T-cell (primary cell): ENCODE data around the gene CAMK1D. TPM values are rescaled to one million over a fixed set of nuclear protein-coding genes. Genes with fewer than 3 reads are reported as not detected.

Experiments
- ATAC-seq, 4 experiments: fragments of 200-7000 bp in 3 of 4; fragments of 150-1000 bp in 1 of 4; cut with Tn5 transposase; replicated peaks in 1 of 4; 1 replicate in 3 of 4; 2 replicates in 1 of 4; pipeline ENCODE4 v1.10.0; 2021; ENCODE audit warnings: moderate library complexity in 3 of 4, mild to moderate bottlenecking in 2 of 4, moderate number of reproducible peaks in 1 of 4
- CTCF ChIA-PET, 2 donors: fragments of 300-600 bp; sonication (Branson Sonifier 250); formaldehyde crosslinking; loops; one replicate each; lab custom pipeline; 2022; ENCODE audit warnings: antibody characterized with exemption in 2 of 2; lab: Charles Lee
- POLR2A ChIA-PET, 2 donors: fragments of 300-600 bp; sonication (Branson Sonifier 250); formaldehyde crosslinking; loops; one replicate each; lab custom pipeline; 2022; ENCODE audit warnings: antibody characterized with exemption in 2 of 2; lab: Charles Lee
- DNase-seq, 35 experiments: peaks; one replicate each; pipeline versions ENCODE4 v3.0.0 to v3.0.0-alpha.2; 2013 to 2023
- H3K27ac ChIP-seq: one replicate; pipeline ENCODE4 v1.5.1; 2013; ENCODE audit warnings: low read length
- H3K27me3 ChIP-seq, 2 experiments: replicated peaks in 1 of 2; 1 replicate in 1 of 2; 2 replicates in 1 of 2; pipeline versions ENCODE4 v1.6.1 to v1.7.0; 2013; ENCODE audit warnings: low read length in 1 of 2, mixed read lengths in 1 of 2; ENCODE audit not compliant: control insufficient read depth in 2 of 2, insufficient read depth in 2 of 2; ENCODE audit errors: extremely low read depth in 1 of 2
- H3K36me3 ChIP-seq, 2 donors: 1 replicate in 1 of 2; 2 replicates in 1 of 2; pipeline versions ENCODE4 v1.6.1 to v1.7.0; 2013; ENCODE audit warnings: low read length in 1 of 2; ENCODE audit not compliant: control insufficient read depth in 2 of 2, insufficient read depth in 1 of 2; ENCODE audit errors: extremely low read depth in 1 of 2
- H3K4me1 ChIP-seq, 2 experiments: 1 replicate in 1 of 2; 2 replicates in 1 of 2; pipeline versions ENCODE4 v1.6.1 to v1.7.0; 2013; ENCODE audit warnings: low read length in 2 of 2, mixed read lengths in 1 of 2; ENCODE audit not compliant: insufficient read depth in 2 of 2, control insufficient read depth in 1 of 2; ENCODE audit errors: extremely low read depth in 1 of 2
- H3K4me3 ChIP-seq, 2 donors: 1 replicate in 1 of 2; 2 replicates in 1 of 2; pipeline versions ENCODE4 v1.5.1 to v1.7.0; 2013; ENCODE audit warnings: mild to moderate bottlenecking in 2 of 2, low read length in 1 of 2, moderate library complexity in 1 of 2; ENCODE audit not compliant: control insufficient read depth in 1 of 2; ENCODE audit errors: extremely low read depth in 1 of 2
- H3K9me3 ChIP-seq: 2 replicates; pipeline ENCODE4 v1.7.0; 2013
- H3K27ac Mint-ChIP-seq, 2 donors: one replicate each; pipeline ENCODE4 v1.8.0; 2020 to 2021; ENCODE audit warnings: mild to moderate bottlenecking in 2 of 2, mixed read lengths in 2 of 2
- H3K27me3 Mint-ChIP-seq, 2 donors: one replicate each; pipeline ENCODE4 v1.8.0; 2021 to 2022; ENCODE audit warnings: mixed read lengths in 2 of 2
- H3K36me3 Mint-ChIP-seq: one replicate; pipeline ENCODE4 v1.8.0; 2021; ENCODE audit warnings: mixed read lengths
- H3K4me1 Mint-ChIP-seq, 3 donors: one replicate each; pipeline ENCODE4 v1.8.0; 2020 to 2022; ENCODE audit warnings: mixed read lengths in 3 of 3, mild to moderate bottlenecking in 1 of 3
- H3K4me3 Mint-ChIP-seq, 3 donors: one replicate each; pipeline ENCODE4 v1.8.0; 2020 to 2022; ENCODE audit warnings: mild to moderate bottlenecking in 3 of 3, mixed read lengths in 3 of 3, moderate library complexity in 3 of 3
- H3K9me3 Mint-ChIP-seq, 3 donors: one replicate each; pipeline ENCODE4 v1.8.0; 2020 to 2022; ENCODE audit warnings: mixed read lengths in 3 of 3
- WGBS: methylation state at CpG from one replicate; pipeline ENCODE4 v1.1.5; 2013; ENCODE audit warnings: missing lambda C conversion rate; ENCODE audit not compliant: insufficient coverage; 5-methylcytosine and 5-hydroxymethylcytosine counted together
- total RNA-seq, 35 experiments: library from RNA in 6 of 35; stranded (reverse) in 6 of 35; fragments of 120-200 nt in 1 of 35; gene quantifications; one replicate each; pipeline versions ENCODE4 v1.2.1 to v1.2.4 and lab custom pipeline; 2013 to 2026

Gene CAMK1D
- total RNA-seq, 5 donors from 2014 or later (not counting 1 experiment from before 2014, with no cell fraction given), result 16.8 to 31.3 (median 23.6) TPM

DNA sequence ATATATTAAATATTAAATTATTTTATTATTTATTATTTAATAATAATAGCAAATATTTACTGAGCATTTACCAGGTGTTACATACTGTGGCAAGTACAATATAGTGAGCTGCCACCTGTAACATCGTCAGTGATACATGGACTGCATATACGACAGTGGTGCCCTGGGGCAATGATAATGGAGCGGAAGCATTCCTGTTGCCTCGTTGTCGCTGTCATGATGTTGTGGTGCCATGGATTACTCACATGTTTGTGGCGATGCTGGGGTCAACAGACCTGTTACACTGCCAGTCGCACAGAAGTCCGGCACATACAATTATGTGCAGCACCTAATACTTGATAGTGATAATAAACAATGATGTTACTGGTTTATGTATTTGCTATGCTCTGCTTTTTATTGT, 20.6 kb downstream of the CAMK1D start:
- no peaks in the 10 kb centered on the region for H3K27me3 Mint-ChIP-seq
- ChIA-PET CTCF (interaction anchor here (0.6 to 0.7 kb wide), 2 partner anchors 16 to 93 kb away, joined by 3 to 10 read pairs; no protein-coding TSS in a partner anchor), POLR2A (interaction anchor here in 1 of 2 donors (0.5 kb wide), 1 partner anchor 25 kb away, joined by 4 read pairs; no protein-coding TSS in a partner anchor)
- Histone ChIP-seq H3K27ac (no peak overlapping the region), H3K4me1 (peaks cover 12 to 21% of the 10 kb centered on the region in 2 experiments), H3K27me3 (no peaks in the 10 kb centered on the region), H3K4me3 (no peak overlapping the region), H3K9me3 (no peaks in the 10 kb centered on the region), H3K36me3 (no peaks in the 10 kb centered on the region)
- no peak overlapping the region for H3K27ac Mint-ChIP-seq
- 100% methylated on average over 6 of the region's 8 CpGs for WGBS
- peaks cover 15 to 26% (median 22%) of the 10 kb centered on the region in 3 donors for H3K4me1 Mint-ChIP-seq
- no peak overlapping the region for H3K4me3 Mint-ChIP-seq
- DNase-seq, result no peak
- ATAC-seq, result no peak
- H3K9me3 Mint-ChIP-seq, result no peaks in the 10 kb centered on the region
- H3K36me3 Mint-ChIP-seq, result peaks cover 4% of the 10 kb centered on the region

DNA sequence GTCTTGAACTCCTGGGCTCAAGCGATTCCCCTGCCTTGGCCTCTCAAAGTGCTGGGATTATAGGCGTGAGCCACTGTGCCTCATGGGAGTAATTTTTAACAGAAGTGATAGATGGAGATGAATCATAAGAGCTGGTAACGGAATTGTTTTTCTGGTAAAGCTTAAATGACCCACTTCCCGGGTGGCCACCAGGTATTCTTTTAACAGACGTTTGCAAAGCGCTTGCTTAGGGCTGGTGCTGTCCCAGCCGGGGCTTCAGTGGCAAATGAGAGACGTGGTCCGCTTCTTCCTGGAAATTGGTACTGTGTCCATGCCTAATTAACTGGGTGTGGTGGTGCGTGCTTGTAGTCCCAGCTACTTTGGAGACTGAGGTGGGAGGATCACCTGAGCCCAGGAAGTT, 23.5 kb downstream of the CAMK1D start:
- Mint-ChIP-seq H3K4me1 (peaks cover 6 to 12% (median 7%) of the 10 kb centered on the region in 3 donors), H3K4me3 (no peak overlapping the region), H3K27ac (no peak overlapping the region), H3K36me3 (peaks cover 16% of the 10 kb centered on the region), H3K9me3 (no peaks in the 10 kb centered on the region), H3K27me3 (no peaks in the 10 kb centered on the region)
- Histone ChIP-seq H3K27ac (no peak overlapping the region), H3K4me3 (no peak overlapping the region), H3K4me1 (no peaks in the 10 kb centered on the region), H3K36me3 (no peaks in the 10 kb centered on the region), H3K9me3 (no peaks in the 10 kb centered on the region), H3K27me3 (no peaks in the 10 kb centered on the region)
- ChIA-PET CTCF (no interaction called here), POLR2A (no interaction called here)
- DNase-seq, result no peak
- 83% methylated on average over 9 of the region's 10 CpGs for WGBS
- no peak for ATAC-seq

DNA sequence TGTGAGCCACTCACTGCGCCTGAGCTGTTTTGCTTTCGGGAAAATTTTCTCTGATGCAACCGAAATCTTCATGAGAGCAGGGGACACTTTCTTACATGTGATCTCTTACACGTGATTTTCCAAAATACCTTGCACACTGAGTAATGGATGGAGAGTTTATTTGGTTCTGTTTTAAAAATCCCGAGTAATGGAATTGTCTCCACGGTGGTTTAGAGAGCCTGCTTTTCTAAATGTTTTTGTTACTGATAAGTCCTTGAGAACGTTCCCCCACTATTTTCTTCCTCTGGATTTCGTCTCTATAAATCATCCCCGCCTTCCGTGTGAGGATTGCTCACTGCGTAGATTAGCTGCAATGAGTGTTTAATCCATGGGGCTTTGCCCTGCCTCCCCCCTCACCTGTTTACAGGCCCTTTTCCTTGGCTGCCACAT, 25.7 kb downstream of the CAMK1D start:
- no peaks in the 10 kb centered on the region for H3K9me3 Mint-ChIP-seq
- peaks cover 16% of the 10 kb centered on the region for H3K36me3 Mint-ChIP-seq
- H3K4me1 Mint-ChIP-seq, result peaks cover 6 to 15% (median 8%) of the 10 kb centered on the region in 3 donors
- H3K27ac Mint-ChIP-seq, result no peak overlapping the region
- Histone ChIP-seq H3K36me3 (no peaks in the 10 kb centered on the region), H3K9me3 (no peaks in the 10 kb centered on the region), H3K4me3 (no peak overlapping the region), H3K27ac (no peak overlapping the region), H3K4me1 (no peaks in the 10 kb centered on the region), H3K27me3 (no peaks in the 10 kb centered on the region)
- no peak for ATAC-seq
- H3K4me3 Mint-ChIP-seq, result no peak overlapping the region
- WGBS, result 93% methylated on average over 3 of the region's 11 CpGs
- CTCF ChIA-PET, result no interaction called here
- DNase-seq, result no peak
- POLR2A ChIA-PET, result no interaction called here
- no peaks in the 10 kb centered on the region for H3K27me3 Mint-ChIP-seq

DNA sequence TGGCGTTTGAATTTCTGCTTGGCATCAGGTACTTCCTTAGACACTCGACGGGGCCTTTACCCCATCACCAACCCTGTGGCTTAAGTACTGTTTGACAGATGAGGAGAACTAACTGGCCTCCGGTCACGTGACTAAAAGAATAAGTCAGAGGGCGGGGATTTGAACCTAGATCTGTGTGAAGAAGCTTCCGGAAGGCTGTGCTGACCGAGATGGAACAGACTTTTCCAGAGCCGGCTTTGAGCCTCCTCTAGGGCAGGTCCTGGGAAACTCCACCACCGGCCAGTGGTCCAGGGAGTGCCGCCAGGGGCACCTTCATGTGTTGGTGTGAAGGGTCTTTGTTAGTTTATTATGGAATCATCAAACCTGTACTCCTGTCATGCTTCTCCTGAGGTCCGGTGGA, 26.9 kb downstream of the CAMK1D start:
- ATAC-seq (no peak), DNase-seq (no peak)
- Mint-ChIP-seq H3K9me3 (no peaks in the 10 kb centered on the region), H3K27ac (no peak overlapping the region), H3K36me3 (peaks cover 19% of the 10 kb centered on the region), H3K4me1 (peaks cover 11 to 15% (median 11%) of the 10 kb centered on the region in 3 donors), H3K4me3 (no peak overlapping the region), H3K27me3 (no peaks in the 10 kb centered on the region)
- H3K27ac ChIP-seq, result no peak overlapping the region
- no peaks in the 10 kb centered on the region for H3K36me3 ChIP-seq
- H3K4me3 ChIP-seq, result no peak overlapping the region
- H3K9me3 ChIP-seq, result no peaks in the 10 kb centered on the region
- POLR2A ChIA-PET, result interaction anchor here in 1 of 2 donors (0.6 kb wide), 1 partner anchor 818 kb away, joined by 3 read pairs; no protein-coding TSS in a partner anchor
- H3K4me1 ChIP-seq, result no peaks in the 10 kb centered on the region
- CTCF ChIA-PET, result no interaction called here
- no peaks in the 10 kb centered on the region for H3K27me3 ChIP-seq
- 99% methylated on average over 7 of the region's 12 CpGs for WGBS

DNA sequence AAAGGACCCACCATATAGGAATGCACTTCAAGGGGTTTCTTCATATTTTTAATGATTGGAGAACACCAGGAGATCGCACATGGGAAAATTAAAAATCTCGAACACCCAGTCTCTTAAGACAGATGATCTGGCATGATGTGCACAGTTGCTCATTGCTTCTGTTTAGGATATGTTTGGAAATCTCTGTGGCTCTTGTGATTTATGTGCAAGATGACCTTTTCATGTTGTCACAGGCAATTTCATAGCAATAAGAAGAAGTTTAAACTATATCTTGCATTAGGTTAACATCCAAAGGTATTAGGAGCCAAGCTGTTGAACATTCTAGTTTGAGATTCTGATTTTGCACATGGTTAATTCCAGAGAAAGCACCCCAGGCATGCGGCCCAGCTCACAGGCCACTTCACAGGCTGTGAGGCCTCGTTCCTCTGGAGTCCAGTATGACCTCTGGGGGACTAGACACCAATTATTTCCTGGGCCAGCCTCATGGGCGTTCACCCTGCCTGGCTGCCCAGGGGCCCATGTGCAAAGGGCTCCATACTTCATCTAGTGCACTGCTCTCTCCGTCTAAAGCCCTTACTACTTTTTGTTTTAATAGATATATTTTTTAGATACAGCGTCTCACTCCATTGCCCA, 28.4 kb downstream of the CAMK1D start:
- DNase-seq (no peak), ATAC-seq (no peak)
- no peaks in the 10 kb centered on the region for H3K9me3 ChIP-seq
- Mint-ChIP-seq H3K27ac (no peak overlapping the region), H3K4me3 (no peak overlapping the region), H3K36me3 (peaks cover 19% of the 10 kb centered on the region), H3K9me3 (no peaks in the 10 kb centered on the region), H3K4me1 (peaks cover 15 to 18% (median 16%) of the 10 kb centered on the region in 3 donors), H3K27me3 (no peaks in the 10 kb centered on the region)
- H3K27ac ChIP-seq, result no peak overlapping the region
- no peak overlapping the region for H3K4me3 ChIP-seq
- 92% methylated on average over 3 of the region's 7 CpGs for WGBS
- H3K36me3 ChIP-seq, result no peaks in the 10 kb centered on the region
- H3K27me3 ChIP-seq, result no peaks in the 10 kb centered on the region
- H3K4me1 ChIP-seq, result no peaks in the 10 kb centered on the region
- POLR2A ChIA-PET, result interaction anchor here (0.5 to 1.1 kb wide), 4 partner anchors 11 to 218 kb away, joined by 3 to 5 read pairs (median 4); no protein-coding TSS in a partner anchor
- CTCF ChIA-PET, result interaction anchor here in 1 of 2 donors (1.1 kb wide), 1 partner anchor 19 kb away, joined by 3 read pairs; no protein-coding TSS in a partner anchor

DNA sequence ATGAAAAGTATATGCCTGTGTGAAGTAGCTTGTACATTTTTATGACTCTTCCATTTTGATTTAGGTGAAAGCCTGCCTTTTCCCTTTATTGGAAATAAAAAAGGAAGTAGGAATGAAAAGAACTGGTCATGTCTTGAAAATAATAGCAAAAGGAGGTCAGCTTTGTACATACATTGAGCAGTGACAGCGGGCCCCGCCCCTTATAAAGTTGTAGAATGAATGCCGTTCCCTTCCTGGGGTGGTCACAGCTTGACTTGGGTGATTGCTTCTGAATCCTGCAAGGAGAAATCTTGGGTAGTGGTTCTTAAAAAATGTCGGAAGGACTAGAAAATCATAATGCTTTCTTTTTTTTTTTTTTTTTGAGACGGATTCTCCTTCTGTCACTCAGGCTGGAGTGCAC, 31.7 kb downstream of the CAMK1D start:
- 100% methylated on average over 1 of the region's 5 CpGs for WGBS
- no peaks in the 10 kb centered on the region for H3K36me3 ChIP-seq
- ATAC-seq, result no peak
- no peaks in the 10 kb centered on the region for H3K9me3 ChIP-seq
- H3K36me3 Mint-ChIP-seq, result peaks cover 21% of the 10 kb centered on the region
- H3K4me3 Mint-ChIP-seq, result no peak overlapping the region
- peaks cover 15 to 22% (median 15%) of the 10 kb centered on the region in 3 donors for H3K4me1 Mint-ChIP-seq
- no peak overlapping the region for H3K4me3 ChIP-seq
- H3K27ac ChIP-seq, result no peak overlapping the region
- ChIA-PET POLR2A (interaction anchor here in 1 of 2 donors (0.7 kb wide), 1 partner anchor 174 kb away, joined by 8 read pairs; no protein-coding TSS in a partner anchor), CTCF (no interaction called here)
- DNase-seq, result no peak
- no peak overlapping the region for H3K27ac Mint-ChIP-seq
- H3K4me1 ChIP-seq, result no peaks in the 10 kb centered on the region
- H3K27me3 ChIP-seq, result no peaks in the 10 kb centered on the region
- H3K9me3 Mint-ChIP-seq, result peaks cover 0 to 19% (median 6%) of the 10 kb centered on the region in 3 donors
- no peaks in the 10 kb centered on the region for H3K27me3 Mint-ChIP-seq
